Inflammatory macrophage treated with lipopolysaccharide for 1 hour (primary cell): ENCODE data around the gene PARP1.
"Not testable (repeated sequence)": the region's sequence is repeated elsewhere in the genome, so short reads cannot be mapped to it uniquely, and the experiment has no call there.

Experiments
- DNase-seq, 2 donors: peaks; one replicate each; pipeline ENCODE4 v3.0.0-alpha.2; 2020 to 2022

Gene PARP1

GRCh38 chr1:226407497-226408284 is at the start of gene PARP1:
TSS of gene PARP1 (minus strand) at chr1:226408093. CDS start at chr1:226407929, 164 bp downstream.
- DNase-seq, result peak; percentile 68 to 84

GRCh38 chr1:226457307-226457712 is 49.4 kb upstream of the PARP1 start:
- DNase-seq, result peak; percentile 10 to 16

- DNase-seq, result no peak
Measured at GRCh38 chr1:226455843-226456242, 48.0 kb upstream of the PARP1 start.

GRCh38 chr1:226454349-226454748 is 46.5 kb upstream of the PARP1 start:
- no peak for DNase-seq

- no peak for DNase-seq
Measured at GRCh38 chr1:226453015-226453704, 45.3 kb upstream of the PARP1 start.

- DNase-seq, result no peak
Measured at GRCh38 chr1:226450688-226451087, 42.8 kb upstream of the PARP1 start.

GRCh38 chr1:226449823-226450222 is 41.9 kb upstream of the PARP1 start:
- no peak for DNase-seq

- no peak for DNase-seq
Measured at GRCh38 chr1:226447932-226448665, 40.2 kb upstream of the PARP1 start.

GRCh38 chr1:226446094-226446493 is 38.2 kb upstream of the PARP1 start:
- no peak for DNase-seq

- no peak for DNase-seq
Measured at GRCh38 chr1:226444901-226445300, 37.0 kb upstream of the PARP1 start.

- DNase-seq, result no peak
Measured at GRCh38 chr1:226443439-226443838, 35.5 kb upstream of the PARP1 start.

- no peak for DNase-seq
Measured at GRCh38 chr1:226443033-226443432, 35.1 kb upstream of the PARP1 start.

GRCh38 chr1:226441629-226442028 is 33.7 kb upstream of the PARP1 start:
- no peak for DNase-seq

GRCh38 chr1:226440512-226440911 is 32.6 kb upstream of the PARP1 start:
- no peak for DNase-seq

- peak in 1 of 2 donors; percentile 13 for DNase-seq
Measured at GRCh38 chr1:226438007-226438406, 30.1 kb upstream of the PARP1 start.

- no peak for DNase-seq
Measured at GRCh38 chr1:226436855-226437491, 29.1 kb upstream of the PARP1 start.

GRCh38 chr1:226436472-226436854 is 28.6 kb upstream of the PARP1 start:
- no peak for DNase-seq

GRCh38 chr1:226433341-226433720 is 25.4 kb upstream of the PARP1 start:
- no peak for DNase-seq

- DNase-seq, result no peak
Measured at GRCh38 chr1:226432586-226433340, 24.9 kb upstream of the PARP1 start.

GRCh38 chr1:226431898-226432297 is 24.0 kb upstream of the PARP1 start:
- DNase-seq, result not testable (repeated sequence)

- no peak for DNase-seq
Measured at GRCh38 chr1:226429858-226430715, 22.2 kb upstream of the PARP1 start.
